ENCODE measurements around the gene MARCHF2.

Gene MARCHF2

GRCh38 chr19:8483165-8483564 is 70.1 kb downstream of the MARCHF2 start (continued):
- no peak for TF ChIP-seq POU6F1 (CRISPR knock-in tag; IDR thresholded peaks at IDR 0.05; ENCODE audit: borderline replicate concordance, low read depth)
- TF ChIP-seq CREB5 (CRISPR knock-in tag; IDR thresholded peaks at IDR 0.05; ENCODE audit: low read depth): no peak

GRCh38 chr19:8484331-8484894 is 71.3 kb downstream of the MARCHF2 start:
- TF ChIP-seq ESRRG (CRISPR knock-in tag; IDR thresholded peaks at IDR 0.05): no peak
- no peak for TF ChIP-seq TSHZ2 (CRISPR knock-in tag; IDR thresholded peaks at IDR 0.05)
- no peak for TF ChIP-seq CSRNP3 (CRISPR knock-in tag; IDR thresholded peaks at IDR 0.05)
- ATAC-seq: no peak

- no peak for TF ChIP-seq ZFP30 (CRISPR knock-in tag; IDR thresholded peaks at IDR 0.05)
- no peak for TF ChIP-seq ZC3H10 (CRISPR knock-in tag; IDR thresholded peaks at IDR 0.05)
- no peak for TF ChIP-seq TOX (CRISPR knock-in tag; IDR thresholded peaks at IDR 0.05; ENCODE audit: borderline replicate concordance)
- TF ChIP-seq TSHZ2 (CRISPR knock-in tag; IDR thresholded peaks at IDR 0.05): no peak
- TF ChIP-seq ARNTL (CRISPR knock-in tag; IDR thresholded peaks at IDR 0.05; ENCODE audit: borderline replicate concordance, low read depth): no peak
- no peak for ATAC-seq
Observed at GRCh38 chr19:8485561-8486371, 72.7 kb downstream of the MARCHF2 start.

GRCh38 chr19:8486661-8487136 is 73.6 kb downstream of the MARCHF2 start:
- no peak for TF ChIP-seq CREB5 (CRISPR knock-in tag; IDR thresholded peaks at IDR 0.05; ENCODE audit: low read depth)
- no peak for TF ChIP-seq ZNF565 (CRISPR knock-in tag; conservative IDR thresholded peaks at IDR 0.05; ENCODE audit: low read depth)
- TF ChIP-seq SNAI2 (CRISPR knock-in tag; IDR thresholded peaks at IDR 0.05): no peak
- no peak for TF ChIP-seq CSDC2 (CRISPR knock-in tag; IDR thresholded peaks at IDR 0.05)
- no peak for TF ChIP-seq RARB (CRISPR knock-in tag; IDR thresholded peaks at IDR 0.05)
- no peak for TF ChIP-seq ISL1 (CRISPR knock-in tag; IDR thresholded peaks at IDR 0.05)
- TF ChIP-seq ZC3H10 (CRISPR knock-in tag; IDR thresholded peaks at IDR 0.05): no peak
- ATAC-seq: no peak
